Coronary artery (tissue), 2 donors: ENCODE results near the gene PHF23.
A peak's percentile ranks its signal among the peaks of the same experiment; 100 is the strongest.

Experiments used
- DNase-seq: peaks from one replicate; pipeline ENCODE4 v3.0.0-alpha.2; 2017; ENCODE audit warnings: low spot score
- H3K27ac ChIP-seq, 2 donors: fragments of 200-600 bp; sonication (generic); one replicate each; pipeline ENCODE4 v1.5.1; 2016 to 2019
- H3K4me3 ChIP-seq: fragments of 200-600 bp; sonication (generic); 2 replicates; pipeline ENCODE4 v1.5.1; 2016; ENCODE audit warnings: mild to moderate bottlenecking, moderate library complexity
- TF ChIP-seq, protein P1 (sequence below): fragments of 200-600 bp; sonication (generic); IDR thresholded peaks from one replicate; pipeline ENCODE4 v1.5.1; 2019; ENCODE audit warnings: antibody characterized with exemption

PHF23 gene

DNA sequence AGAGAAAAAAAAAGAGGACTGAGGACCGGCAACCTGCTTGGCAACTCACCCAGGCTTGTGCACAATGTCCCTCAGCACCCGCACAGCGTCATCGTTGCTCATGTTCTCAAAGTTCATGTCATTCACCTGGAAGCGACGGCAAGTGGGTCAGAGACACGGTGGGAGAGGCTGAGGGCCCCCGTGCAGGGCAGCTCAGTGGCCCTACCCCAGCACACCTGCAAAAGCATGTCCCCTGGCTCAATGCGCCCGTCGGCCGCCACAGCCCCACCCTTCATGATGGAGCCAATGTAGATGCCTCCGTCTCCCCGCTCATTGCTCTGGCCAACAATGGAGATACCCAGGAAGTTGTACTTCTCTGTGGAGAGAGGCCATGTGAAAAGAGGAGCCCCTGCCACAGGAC, 10.3 kb downstream of the PHF23 start:
- TF ChIP-seq, protein P1, sequence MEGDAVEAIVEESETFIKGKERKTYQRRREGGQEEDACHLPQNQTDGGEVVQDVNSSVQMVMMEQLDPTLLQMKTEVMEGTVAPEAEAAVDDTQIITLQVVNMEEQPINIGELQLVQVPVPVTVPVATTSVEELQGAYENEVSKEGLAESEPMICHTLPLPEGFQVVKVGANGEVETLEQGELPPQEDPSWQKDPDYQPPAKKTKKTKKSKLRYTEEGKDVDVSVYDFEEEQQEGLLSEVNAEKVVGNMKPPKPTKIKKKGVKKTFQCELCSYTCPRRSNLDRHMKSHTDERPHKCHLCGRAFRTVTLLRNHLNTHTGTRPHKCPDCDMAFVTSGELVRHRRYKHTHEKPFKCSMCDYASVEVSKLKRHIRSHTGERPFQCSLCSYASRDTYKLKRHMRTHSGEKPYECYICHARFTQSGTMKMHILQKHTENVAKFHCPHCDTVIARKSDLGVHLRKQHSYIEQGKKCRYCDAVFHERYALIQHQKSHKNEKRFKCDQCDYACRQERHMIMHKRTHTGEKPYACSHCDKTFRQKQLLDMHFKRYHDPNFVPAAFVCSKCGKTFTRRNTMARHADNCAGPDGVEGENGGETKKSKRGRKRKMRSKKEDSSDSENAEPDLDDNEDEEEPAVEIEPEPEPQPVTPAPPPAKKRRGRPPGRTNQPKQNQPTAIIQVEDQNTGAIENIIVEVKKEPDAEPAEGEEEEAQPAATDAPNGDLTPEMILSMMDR = no peak
- DNase-seq = no peak
- H3K4me3 ChIP-seq = no peak overlapping the region
- H3K27ac ChIP-seq = no peak overlapping the region

DNA sequence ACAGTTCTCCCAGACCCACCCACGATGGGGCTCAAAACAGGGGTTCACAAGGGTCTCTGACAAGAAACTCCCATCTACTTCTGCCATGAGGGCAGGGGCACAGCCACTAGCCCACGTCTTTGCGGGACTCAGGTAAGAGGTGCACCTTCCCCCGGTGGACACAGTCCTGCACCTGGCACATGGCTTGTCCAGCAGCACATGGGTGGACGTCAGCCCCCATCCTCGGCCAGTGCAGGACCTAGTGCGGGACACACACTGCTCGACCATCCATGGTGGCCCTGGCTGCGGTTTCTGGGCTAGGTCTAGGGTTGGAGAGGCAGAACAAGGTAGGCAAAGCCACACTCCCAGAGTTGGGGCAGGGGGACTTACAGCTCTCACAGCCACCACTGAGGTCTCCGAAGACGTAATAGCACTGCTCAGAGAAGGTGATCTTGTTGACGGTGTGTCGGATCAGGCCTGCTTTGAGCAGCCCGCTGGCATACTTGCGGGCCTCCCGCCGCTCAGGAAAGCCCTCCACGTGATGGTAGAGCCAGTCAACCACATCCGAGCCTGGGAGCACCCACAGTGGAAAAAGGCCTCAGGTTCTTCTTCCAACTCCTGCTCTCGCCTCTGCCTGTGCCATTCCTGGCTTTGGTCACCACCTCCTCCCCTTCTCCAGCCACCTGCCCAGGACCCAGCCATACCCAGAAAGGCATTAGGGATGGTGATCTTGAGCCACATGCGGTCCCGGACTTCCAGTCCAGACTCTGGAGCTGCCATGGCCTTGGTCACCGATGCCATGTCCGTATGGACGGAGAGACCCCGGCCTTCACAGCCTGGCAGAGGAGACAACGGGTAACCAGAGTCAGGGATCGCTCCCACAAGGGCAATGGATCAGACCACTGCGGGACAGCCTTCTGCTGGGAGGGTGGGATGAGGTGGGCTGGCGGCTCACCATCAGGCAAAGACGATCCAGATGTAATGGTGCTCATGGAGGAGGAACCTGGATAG, 12.2 kb downstream of the PHF23 start:
- no peak for DNase-seq
- Histone ChIP-seq H3K4me3 (no peak overlapping the region), H3K27ac (no peak overlapping the region)
- TF ChIP-seq, protein P1 = no peak

DNA sequence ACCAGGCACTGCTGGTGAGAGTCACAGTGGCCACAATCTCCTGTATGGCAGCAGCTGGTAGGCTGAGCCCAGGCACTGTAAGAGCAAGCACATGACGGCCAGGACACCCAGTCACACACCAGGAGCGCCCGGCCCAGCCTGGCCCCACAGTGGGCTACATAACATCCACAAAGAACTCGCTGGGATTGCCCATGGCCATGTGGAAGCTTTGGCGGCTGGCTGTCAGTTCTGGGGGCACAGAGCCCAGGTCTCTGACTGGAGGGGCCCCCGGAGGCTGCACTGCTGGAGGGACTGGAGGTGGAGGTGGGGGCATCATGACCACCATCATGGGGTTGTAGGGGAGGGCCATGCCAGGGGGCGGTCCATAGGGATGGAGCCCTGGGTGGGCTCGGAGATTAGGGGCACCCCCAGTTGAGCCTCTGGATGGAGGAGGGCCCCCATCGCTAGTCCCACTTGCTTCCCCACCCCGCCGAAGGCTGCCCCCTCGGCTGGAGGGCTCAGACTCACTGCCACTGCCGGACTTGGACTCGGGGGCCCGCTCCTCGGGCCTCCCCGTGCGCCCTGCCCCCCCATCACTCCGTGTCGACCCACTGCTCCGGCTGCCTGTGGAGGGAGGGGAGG, 13.4 kb downstream of the PHF23 start:
- no peak overlapping the region for H3K27ac ChIP-seq
- DNase-seq = no peak
- TF ChIP-seq, protein P1 = no peak
- no peak overlapping the region for H3K4me3 ChIP-seq

DNA sequence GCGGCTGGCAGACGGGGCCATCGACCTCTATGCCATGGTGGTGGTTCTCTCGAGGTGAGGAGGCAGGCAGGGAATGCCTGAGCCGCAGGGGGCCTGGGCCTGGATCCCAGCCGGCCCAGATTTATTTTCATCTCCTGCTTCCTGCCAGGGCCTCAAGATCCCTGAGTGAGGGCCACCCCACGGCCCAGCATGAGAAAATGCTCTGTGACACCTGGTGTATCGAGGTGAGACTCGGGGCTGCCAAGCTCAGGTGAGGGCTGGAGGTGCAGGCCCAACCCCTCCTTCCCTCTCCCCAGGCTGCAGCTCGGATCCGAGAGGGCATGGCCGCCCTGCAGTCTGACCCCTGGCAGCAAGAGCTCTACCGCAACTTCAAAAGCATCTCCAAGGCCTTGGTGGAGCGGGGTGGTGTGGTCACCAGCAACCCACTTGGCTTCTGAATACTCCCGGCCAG, 14.6 kb downstream of the PHF23 start:
- H3K4me3 ChIP-seq = no peak overlapping the region
- TF ChIP-seq, protein P1 = no peak
- DNase-seq = no peak
- H3K27ac ChIP-seq = no peak overlapping the region

- H3K4me3 ChIP-seq = no peak overlapping the region
- DNase-seq = no peak
- peak overlapping the region in 1 of 2 donors; percentile 10 for H3K27ac ChIP-seq
- TF ChIP-seq, protein P1 = no peak
Observed at GRCh38 chr17:7224110-7224509, 15.1 kb downstream of the PHF23 start.

DNA sequence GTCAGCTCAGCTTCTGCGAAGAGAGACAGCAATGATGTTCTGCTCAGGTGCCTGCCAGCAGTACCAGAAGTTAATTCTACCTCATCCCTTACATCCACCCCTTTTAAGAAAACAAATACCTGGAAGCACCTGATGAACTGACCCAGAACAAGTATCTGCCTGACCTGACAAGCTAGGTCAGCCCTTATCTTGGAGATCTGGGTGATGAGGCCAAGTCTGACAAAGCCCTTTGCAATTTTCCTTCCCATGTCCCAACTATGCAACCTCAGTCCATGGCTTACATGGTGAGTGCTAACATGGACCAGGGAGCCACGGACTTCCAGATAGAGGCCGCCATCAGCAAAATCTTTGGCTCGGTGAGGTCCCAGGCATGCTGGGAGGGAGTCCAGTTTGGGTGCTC, 15.9 kb downstream of the PHF23 start:
- H3K27ac ChIP-seq = no peak overlapping the region
- no peak for DNase-seq
- no peak overlapping the region for H3K4me3 ChIP-seq
- TF ChIP-seq, protein P1 = no peak
